ENCODE results near the gene TMEM171. TPM values are rescaled to one million over a fixed set of nuclear protein-coding genes. Genes with fewer than 3 reads are reported as not detected.

TMEM171 gene
- total RNA-seq, 1 experiment from 2014 or later: 62.6 TPM

- no peak for DNase-seq (ENCODE audit: low read depth)
Observed at GRCh38 chr5:73151766-73152410, 31.5 kb downstream of the TMEM171 start.

- no peak for DNase-seq (ENCODE audit: low read depth)
Observed at GRCh38 chr5:73152411-73153388, 32.3 kb downstream of the TMEM171 start.

- no peak for DNase-seq (ENCODE audit: low read depth)
Observed at GRCh38 chr5:73153513-73153912, 33.1 kb downstream of the TMEM171 start.

- DNase-seq (ENCODE audit: low read depth): no peak
Observed at GRCh38 chr5:73154208-73155006, 34.0 kb downstream of the TMEM171 start.

- no peak for DNase-seq (ENCODE audit: low read depth)
Observed at GRCh38 chr5:73155271-73156222, 35.2 kb downstream of the TMEM171 start.

GRCh38 chr5:73157414-73158303 lies 37.3 kb downstream of the TMEM171 start:
- no peak for DNase-seq (ENCODE audit: low read depth)

- no peak for DNase-seq (ENCODE audit: low read depth)
Observed at GRCh38 chr5:73158313-73158712, 37.9 kb downstream of the TMEM171 start.

- peak; percentile 60 for DNase-seq (ENCODE audit: low read depth)
Observed at GRCh38 chr5:73160239-73160671, 39.9 kb downstream of the TMEM171 start.

- DNase-seq (ENCODE audit: low read depth): peak; percentile 39
Observed at GRCh38 chr5:73170522-73170921, 50.1 kb downstream of the TMEM171 start.

- DNase-seq (ENCODE audit: low read depth): no peak
Observed at GRCh38 chr5:73171495-73171894, 51.1 kb downstream of the TMEM171 start.

- DNase-seq (ENCODE audit: low read depth): no peak
Observed at GRCh38 chr5:73172951-73173350, 52.6 kb downstream of the TMEM171 start, which contains the start of gene TMEM174. TMEM174 (plus strand) TSS chr5:73173193; CDS start chr5:73173244, 51 bp downstream.

GRCh38 chr5:73174100-73174815 lies 53.9 kb downstream of the TMEM171 start:
- no peak for DNase-seq (ENCODE audit: low read depth)

- DNase-seq (ENCODE audit: low read depth): no peak
Observed at GRCh38 chr5:73176250-73176649, 55.9 kb downstream of the TMEM171 start.

GRCh38 chr5:73178265-73178664 lies 57.9 kb downstream of the TMEM171 start:
- no peak for DNase-seq (ENCODE audit: low read depth)

- no peak for DNase-seq (ENCODE audit: low read depth)
Observed at GRCh38 chr5:73179730-73180129, 59.4 kb downstream of the TMEM171 start.

GRCh38 chr5:73180566-73180965 lies 60.2 kb downstream of the TMEM171 start:
- no peak for DNase-seq (ENCODE audit: low read depth)
